Brain microvascular endothelial cell (primary cell): ENCODE results near the gene EMC10.

ENCODE experiments used
- DNase-seq: peaks from one replicate; pipeline ENCODE4 v3.0.0-alpha.2; 2020
- H3K27ac ChIP-seq: fragments of 250-450 bp; sonication (Bioruptor Pico); 2 replicates; pipeline ENCODE4 v1.5.1; 2020; ENCODE audit warnings: mild to moderate bottlenecking, moderate library complexity
- H3K27me3 ChIP-seq: fragments of 250-450 bp; sonication (Bioruptor Pico); replicated peaks from 2 replicates; pipeline ENCODE4 v1.5.1; 2020; ENCODE audit warnings: mild to moderate bottlenecking
- H3K36me3 ChIP-seq: fragments of 250-450 bp; sonication (Bioruptor Pico); replicated peaks from 2 replicates; pipeline ENCODE4 v1.5.1; 2020; ENCODE audit warnings: mild to moderate bottlenecking
- H3K4me3 ChIP-seq: 2 replicates; pipeline ENCODE4 v1.5.1; 2011; ENCODE audit warnings: low read depth, mild to moderate bottlenecking, control low read depth, low read length, moderate library complexity
- in situ Hi-C: cut with HindIII; loops from 2 replicates; pipeline ENCODE4 v1.10.0; 2017; ENCODE audit warnings: low sequenced_read_pairs, low pct_ligation_motif_present
- TF ChIP-seq, protein P1 (sequence below): IDR thresholded peaks from 2 replicates; pipeline ENCODE4 v1.5.1; 2011; ENCODE audit warnings: low read depth, mild to moderate bottlenecking, moderate library complexity, low read length, control low read depth, inconsistent platforms; ENCODE audit errors: missing control alignments

The EMC10 gene

DNA sequence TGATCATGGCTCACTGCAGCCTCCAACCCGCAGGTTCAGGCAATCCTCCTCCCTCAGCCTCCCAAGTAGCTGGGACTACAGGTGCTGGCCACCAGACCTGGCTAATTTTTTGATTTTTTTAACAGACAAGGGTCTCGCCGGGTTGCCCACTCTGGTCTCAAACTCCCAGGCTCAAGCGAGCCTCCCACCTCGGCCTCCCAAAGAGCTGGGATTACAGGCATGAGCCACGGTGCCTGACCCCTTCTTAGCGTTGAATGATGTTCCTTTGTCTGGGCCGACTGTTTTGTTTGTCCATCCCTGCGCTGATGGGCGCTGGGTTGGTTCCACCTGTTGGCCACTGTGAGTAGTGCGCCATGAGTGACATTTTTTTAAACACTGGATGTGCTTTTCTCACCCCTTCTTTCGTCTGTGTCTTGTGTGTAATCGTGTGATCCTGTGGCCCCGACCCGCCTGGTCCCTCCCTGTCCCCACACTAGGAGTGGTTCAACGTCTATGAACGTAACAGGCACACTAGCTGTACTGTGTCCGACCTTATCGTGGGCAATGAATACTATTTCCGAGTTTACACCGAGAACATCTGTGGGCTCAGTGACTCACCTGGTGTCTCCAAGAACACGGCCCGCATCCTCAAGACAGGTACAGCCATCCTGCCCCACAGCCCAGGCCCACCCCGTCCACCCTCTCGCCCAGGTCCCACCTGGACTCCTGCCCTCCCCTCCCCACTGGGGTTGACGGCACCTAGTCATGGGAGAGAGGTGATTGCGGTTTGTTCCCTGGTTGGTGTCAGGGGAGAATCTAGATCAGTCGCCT lies 15.0 kb upstream of the EMC10 start:
- Histone ChIP-seq H3K27ac (no peak overlapping the region), H3K36me3 (no peaks in the 10 kb centered on the region), H3K4me3 (no peak overlapping the region), H3K27me3 (peaks cover 3% of the 10 kb centered on the region)
- TF ChIP-seq, protein P1, sequence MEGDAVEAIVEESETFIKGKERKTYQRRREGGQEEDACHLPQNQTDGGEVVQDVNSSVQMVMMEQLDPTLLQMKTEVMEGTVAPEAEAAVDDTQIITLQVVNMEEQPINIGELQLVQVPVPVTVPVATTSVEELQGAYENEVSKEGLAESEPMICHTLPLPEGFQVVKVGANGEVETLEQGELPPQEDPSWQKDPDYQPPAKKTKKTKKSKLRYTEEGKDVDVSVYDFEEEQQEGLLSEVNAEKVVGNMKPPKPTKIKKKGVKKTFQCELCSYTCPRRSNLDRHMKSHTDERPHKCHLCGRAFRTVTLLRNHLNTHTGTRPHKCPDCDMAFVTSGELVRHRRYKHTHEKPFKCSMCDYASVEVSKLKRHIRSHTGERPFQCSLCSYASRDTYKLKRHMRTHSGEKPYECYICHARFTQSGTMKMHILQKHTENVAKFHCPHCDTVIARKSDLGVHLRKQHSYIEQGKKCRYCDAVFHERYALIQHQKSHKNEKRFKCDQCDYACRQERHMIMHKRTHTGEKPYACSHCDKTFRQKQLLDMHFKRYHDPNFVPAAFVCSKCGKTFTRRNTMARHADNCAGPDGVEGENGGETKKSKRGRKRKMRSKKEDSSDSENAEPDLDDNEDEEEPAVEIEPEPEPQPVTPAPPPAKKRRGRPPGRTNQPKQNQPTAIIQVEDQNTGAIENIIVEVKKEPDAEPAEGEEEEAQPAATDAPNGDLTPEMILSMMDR, result peak; percentile 88
- peak; percentile 64 for DNase-seq
- in situ Hi-C loops, result no loop called here

DNA sequence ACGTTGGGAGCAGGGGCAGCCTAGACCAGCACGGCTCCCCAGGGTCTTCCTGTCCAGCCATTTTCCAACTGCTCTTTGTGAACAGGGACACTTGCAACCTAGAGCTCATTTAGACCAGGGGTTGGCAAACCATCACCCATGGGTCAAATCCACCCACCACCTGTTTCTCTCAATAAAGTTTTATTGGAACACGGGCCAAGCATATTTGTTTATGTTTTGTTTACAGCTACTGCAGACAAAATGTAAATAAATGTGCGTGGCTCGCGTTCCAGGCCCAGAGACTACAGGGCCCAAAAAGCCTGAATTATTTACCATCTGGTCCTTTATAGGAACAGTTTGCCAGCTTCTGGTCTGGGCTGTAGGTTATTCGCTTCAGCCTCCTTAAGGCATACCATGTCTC lies 13.3 kb upstream of the EMC10 start:
- Histone ChIP-seq H3K4me3 (no peak overlapping the region), H3K36me3 (no peaks in the 10 kb centered on the region), H3K27me3 (peaks cover 3% of the 10 kb centered on the region), H3K27ac (no peak overlapping the region)
- DNase-seq, result no peak
- TF ChIP-seq, protein P1, result no peak
- in situ Hi-C loops, result no loop called here

DNA sequence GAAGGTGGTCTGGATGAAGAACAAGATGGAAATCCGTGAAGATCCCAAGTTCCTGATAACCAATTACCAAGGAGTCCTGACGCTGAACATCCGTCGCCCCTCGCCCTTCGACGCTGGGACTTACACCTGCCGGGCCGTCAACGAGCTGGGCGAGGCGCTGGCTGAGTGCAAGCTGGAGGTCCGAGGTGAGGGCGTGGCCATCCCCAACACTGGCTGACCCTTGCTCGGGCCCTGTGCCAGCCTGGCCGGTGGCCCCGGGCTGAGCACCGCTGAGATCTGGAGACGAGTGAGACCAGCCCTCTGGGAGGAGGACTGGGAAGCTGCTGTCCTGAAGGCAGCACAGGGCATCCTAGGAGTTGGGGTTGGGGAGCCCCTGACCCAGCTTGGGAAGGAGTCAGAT lies 12.0 kb upstream of the EMC10 start:
- Histone ChIP-seq H3K36me3 (no peaks in the 10 kb centered on the region), H3K27ac (no peak overlapping the region), H3K27me3 (no peaks in the 10 kb centered on the region), H3K4me3 (no peak overlapping the region)
- TF ChIP-seq, protein P1, result no peak
- DNase-seq, result no peak
- in situ Hi-C loops, result no loop called here

DNA sequence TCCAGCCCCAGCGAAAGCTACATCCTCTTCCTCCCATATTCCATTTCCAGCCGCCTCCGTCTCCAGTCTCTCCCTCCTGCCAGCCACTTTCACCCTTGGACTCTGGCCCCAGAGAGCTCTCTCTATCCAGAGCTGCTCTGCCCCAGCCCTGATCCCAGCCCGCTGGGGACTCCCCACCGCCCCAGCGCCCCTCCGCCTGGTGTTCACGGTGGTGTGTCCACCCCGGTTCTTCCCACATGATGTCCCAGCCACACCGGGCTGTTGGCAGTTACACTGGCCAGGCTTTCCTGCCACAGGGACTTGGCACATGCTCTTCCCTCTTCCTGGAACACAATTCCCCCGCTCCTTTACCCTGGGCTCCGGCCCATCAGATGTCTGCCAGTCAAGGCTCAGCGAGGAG lies 11.3 kb upstream of the EMC10 start:
- H3K4me3 ChIP-seq, result no peak overlapping the region
- no peak for DNase-seq
- in situ Hi-C loops, result no loop called here
- TF ChIP-seq, protein P1, result no peak
- H3K27me3 ChIP-seq, result no peaks in the 10 kb centered on the region
- no peak overlapping the region for H3K27ac ChIP-seq
- no peaks in the 10 kb centered on the region for H3K36me3 ChIP-seq

DNA sequence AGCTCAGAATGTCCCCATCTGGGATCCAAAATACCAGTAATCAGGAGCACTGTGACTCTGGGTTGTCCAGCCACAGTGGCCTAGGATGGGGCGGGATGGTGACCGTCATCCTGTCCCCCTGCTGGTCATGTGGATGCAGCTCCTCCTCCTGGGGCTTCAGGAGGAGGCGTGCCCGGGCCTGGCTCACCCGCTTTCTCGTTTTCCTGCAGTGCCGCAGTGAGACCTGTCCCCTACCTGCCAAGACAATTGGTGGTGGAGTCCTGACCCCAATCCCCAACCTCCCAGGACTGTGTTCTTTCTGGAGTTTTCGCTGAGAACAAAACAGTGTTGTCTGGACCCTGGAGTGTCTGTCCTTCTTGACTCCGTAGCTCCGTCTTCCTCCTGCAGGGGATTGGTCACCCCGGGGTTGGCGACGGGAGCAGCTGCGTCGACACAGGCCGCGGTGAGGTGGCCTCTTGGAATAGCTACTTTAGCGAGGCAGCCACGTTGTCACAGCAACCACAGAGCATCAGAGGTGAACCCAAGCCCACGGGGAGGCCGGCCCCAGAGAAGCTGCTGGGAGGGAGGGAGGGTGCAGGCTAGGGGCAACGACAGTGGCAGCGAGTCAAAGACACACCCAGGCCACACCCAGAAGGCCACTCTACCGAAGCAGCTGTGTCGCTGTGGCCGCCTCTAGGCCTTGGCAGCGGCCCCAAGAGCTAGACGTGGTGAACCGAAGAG lies 10.2 kb upstream of the EMC10 start:
- Histone ChIP-seq H3K36me3 (no peaks in the 10 kb centered on the region), H3K27me3 (no peaks in the 10 kb centered on the region), H3K27ac (no peak overlapping the region), H3K4me3 (no peak overlapping the region)
- TF ChIP-seq, protein P1, result peak; percentile 51
- no peak for DNase-seq
- in situ Hi-C loops, result no loop called here
